Measurements from ENCODE around the gene FGF18.

Gene FGF18

DNA sequence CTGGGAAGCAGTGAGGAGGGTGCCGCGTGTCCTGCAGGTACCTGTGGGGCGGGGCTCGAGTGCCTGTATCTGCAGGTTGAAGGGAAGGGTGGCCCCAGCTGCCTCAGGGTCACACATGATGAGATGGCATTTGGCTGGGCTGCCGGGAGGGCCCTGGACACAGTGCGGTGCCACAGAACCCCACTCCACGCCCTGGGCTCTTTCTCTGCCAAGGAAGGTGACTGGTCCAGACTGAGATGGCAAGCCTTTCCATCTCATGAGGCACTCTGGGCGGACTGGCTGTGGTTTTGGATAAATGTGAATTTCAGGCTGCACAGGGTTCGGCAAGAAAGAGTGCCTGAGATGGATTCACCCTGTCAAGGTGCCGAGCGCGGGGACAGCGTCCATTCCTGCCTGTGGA, 69.4 kb downstream of the FGF18 start:
- Histone ChIP-seq H3K4me2 (no peak overlapping the region), H3K79me2 (ENCODE audit: insufficient read depth, low read depth) (no peaks in the 10 kb centered on the region), H3K4me1 (ENCODE audit: low read depth, poor library complexity, severe bottlenecking) (no peaks in the 10 kb centered on the region), H3K4me3 (IDR thresholded peaks at IDR 0.05; ENCODE audit: insufficient read depth, low read depth, low read length) (no peak overlapping the region), H2AFZ (ENCODE audit: low read depth) (no peak overlapping the region), H3K9ac (no peak overlapping the region), H4K20me1 (ENCODE audit: insufficient read depth) (no peaks in the 10 kb centered on the region), H3K27ac (no peak overlapping the region), H3K36me3 (ENCODE audit: insufficient read depth) (no peaks in the 10 kb centered on the region), H3K27me3 (ENCODE audit: insufficient read depth, low read depth) (no peaks in the 10 kb centered on the region)
- TF ChIP-seq, protein P1, sequence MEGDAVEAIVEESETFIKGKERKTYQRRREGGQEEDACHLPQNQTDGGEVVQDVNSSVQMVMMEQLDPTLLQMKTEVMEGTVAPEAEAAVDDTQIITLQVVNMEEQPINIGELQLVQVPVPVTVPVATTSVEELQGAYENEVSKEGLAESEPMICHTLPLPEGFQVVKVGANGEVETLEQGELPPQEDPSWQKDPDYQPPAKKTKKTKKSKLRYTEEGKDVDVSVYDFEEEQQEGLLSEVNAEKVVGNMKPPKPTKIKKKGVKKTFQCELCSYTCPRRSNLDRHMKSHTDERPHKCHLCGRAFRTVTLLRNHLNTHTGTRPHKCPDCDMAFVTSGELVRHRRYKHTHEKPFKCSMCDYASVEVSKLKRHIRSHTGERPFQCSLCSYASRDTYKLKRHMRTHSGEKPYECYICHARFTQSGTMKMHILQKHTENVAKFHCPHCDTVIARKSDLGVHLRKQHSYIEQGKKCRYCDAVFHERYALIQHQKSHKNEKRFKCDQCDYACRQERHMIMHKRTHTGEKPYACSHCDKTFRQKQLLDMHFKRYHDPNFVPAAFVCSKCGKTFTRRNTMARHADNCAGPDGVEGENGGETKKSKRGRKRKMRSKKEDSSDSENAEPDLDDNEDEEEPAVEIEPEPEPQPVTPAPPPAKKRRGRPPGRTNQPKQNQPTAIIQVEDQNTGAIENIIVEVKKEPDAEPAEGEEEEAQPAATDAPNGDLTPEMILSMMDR (conservative IDR thresholded peaks at IDR 0.05; ENCODE audit: low read depth, low read length) = no peak

DNA sequence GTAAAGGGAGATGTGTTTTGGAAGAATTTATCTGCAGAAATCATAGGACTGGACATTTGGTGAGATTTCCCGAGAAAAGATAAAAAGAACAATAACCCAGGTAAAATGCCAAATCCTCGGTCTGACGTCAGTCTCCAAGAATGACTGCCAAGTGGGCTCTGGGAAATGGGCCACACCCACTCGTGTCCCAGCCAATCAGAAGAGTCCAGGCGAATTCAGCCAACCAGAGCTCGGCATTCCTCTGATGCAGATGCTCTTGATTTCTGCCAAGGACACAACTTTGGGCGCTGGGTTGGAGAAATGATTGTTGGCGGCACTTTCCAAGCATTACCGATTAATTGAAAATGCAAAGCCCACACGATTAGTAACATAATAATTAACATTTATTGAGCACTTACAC, 73.3 kb downstream of the FGF18 start:
- Histone ChIP-seq H3K27me3 (ENCODE audit: insufficient read depth, low read depth) (no peaks in the 10 kb centered on the region), H4K20me1 (ENCODE audit: insufficient read depth) (no peaks in the 10 kb centered on the region), H3K4me2 (no peak overlapping the region), H3K27ac (no peak overlapping the region), H3K4me1 (ENCODE audit: low read depth, poor library complexity, severe bottlenecking) (no peaks in the 10 kb centered on the region), H3K9ac (no peak overlapping the region), H3K36me3 (ENCODE audit: insufficient read depth) (no peaks in the 10 kb centered on the region), H2AFZ (ENCODE audit: low read depth) (no peak overlapping the region), H3K79me2 (ENCODE audit: insufficient read depth, low read depth) (no peaks in the 10 kb centered on the region), H3K4me3 (IDR thresholded peaks at IDR 0.05; ENCODE audit: insufficient read depth, low read depth, low read length) (no peak overlapping the region)
- TF ChIP-seq, protein P1 (conservative IDR thresholded peaks at IDR 0.05; ENCODE audit: low read depth, low read length) = no peak

DNA sequence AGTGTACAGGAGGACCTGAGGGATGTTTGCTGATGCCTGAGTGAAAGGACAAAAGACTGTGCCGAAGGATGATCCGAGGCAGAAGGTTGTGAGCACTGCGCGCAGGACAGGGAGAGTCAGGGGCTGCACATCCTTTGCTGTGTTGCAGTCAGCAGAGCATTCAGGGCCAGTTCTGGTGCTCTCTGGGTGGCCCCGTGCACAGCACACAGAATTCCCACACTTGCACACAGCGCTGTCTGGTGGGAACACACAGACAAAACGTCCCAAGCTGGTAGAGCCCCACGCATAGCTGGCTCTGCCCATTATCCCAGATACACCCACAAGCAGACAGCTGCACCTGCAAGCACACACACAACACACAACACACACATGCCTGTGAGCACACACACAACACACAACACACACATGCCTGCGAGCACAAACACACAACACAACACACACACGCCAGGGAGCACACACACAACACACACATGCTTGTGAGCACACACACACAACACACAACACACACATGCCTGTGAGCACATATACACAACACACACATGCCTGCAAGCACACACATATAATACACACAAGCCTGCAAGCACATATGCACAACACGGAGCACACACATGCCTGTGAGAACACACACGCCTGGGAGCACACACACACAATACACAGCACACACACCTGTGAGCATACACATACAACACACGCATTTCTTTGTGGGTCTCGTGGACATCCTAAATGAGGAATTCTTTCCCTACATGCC, 74.4 kb downstream of the FGF18 start:
- Histone ChIP-seq H3K27me3 (ENCODE audit: insufficient read depth, low read depth) (no peaks in the 10 kb centered on the region), H3K36me3 (ENCODE audit: insufficient read depth) (no peaks in the 10 kb centered on the region), H3K79me2 (ENCODE audit: insufficient read depth, low read depth) (no peaks in the 10 kb centered on the region), H3K9ac (no peak overlapping the region), H3K4me1 (ENCODE audit: low read depth, poor library complexity, severe bottlenecking) (no peaks in the 10 kb centered on the region), H3K4me2 (no peak overlapping the region), H2AFZ (ENCODE audit: low read depth) (no peak overlapping the region), H3K27ac (no peak overlapping the region), H4K20me1 (ENCODE audit: insufficient read depth) (no peaks in the 10 kb centered on the region), H3K4me3 (IDR thresholded peaks at IDR 0.05; ENCODE audit: insufficient read depth, low read depth, low read length) (no peak overlapping the region)
- TF ChIP-seq, protein P1 (conservative IDR thresholded peaks at IDR 0.05; ENCODE audit: low read depth, low read length) = no peak

DNA sequence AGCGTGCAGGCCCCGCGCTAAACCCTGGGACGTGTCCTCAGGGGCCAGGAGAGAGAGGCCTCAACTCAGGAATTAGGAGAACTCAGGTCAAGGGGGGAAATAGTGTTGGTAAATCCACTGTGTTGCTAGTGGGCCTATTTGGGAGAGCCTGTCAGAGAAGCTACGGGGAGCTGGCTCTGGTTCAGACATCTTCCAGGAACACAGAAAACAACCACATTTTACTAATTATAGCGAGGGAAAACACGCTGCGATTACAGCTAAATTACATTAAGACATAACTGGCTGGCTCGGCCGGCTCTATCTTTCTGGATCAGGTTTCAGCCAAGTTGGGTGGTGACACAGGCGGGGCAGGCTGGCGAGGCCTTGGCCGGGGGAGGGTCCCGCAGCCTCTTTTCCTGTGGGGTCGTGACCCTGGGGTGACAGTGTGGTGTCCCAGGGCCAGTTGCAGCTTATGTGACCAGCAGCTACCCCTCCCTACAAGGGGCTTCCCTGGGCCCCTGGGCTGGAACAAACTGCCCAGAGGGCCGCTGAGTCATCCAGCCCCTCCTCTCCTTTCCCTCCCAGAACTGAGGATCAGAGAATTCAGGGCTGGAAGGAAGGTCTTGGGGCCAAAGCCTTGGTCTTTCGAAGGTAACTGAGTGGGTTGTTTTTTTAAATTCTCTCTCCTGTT, 75.1 kb downstream of the FGF18 start:
- H3K79me2 ChIP-seq (ENCODE audit: insufficient read depth, low read depth) = no peaks in the 10 kb centered on the region
- H3K27me3 ChIP-seq (ENCODE audit: insufficient read depth, low read depth) = no peaks in the 10 kb centered on the region
- H4K20me1 ChIP-seq (ENCODE audit: insufficient read depth) = no peaks in the 10 kb centered on the region
- H3K27ac ChIP-seq = no peak overlapping the region
- no peak overlapping the region for H2AFZ ChIP-seq (ENCODE audit: low read depth)
- H3K4me1 ChIP-seq (ENCODE audit: low read depth, poor library complexity, severe bottlenecking) = no peaks in the 10 kb centered on the region
- no peak overlapping the region for H3K9ac ChIP-seq
- no peak overlapping the region for H3K4me2 ChIP-seq
- TF ChIP-seq, protein P1 (conservative IDR thresholded peaks at IDR 0.05; ENCODE audit: low read depth, low read length) = no peak
- no peak overlapping the region for H3K4me3 ChIP-seq (IDR thresholded peaks at IDR 0.05; ENCODE audit: insufficient read depth, low read depth, low read length)
- no peaks in the 10 kb centered on the region for H3K36me3 ChIP-seq (ENCODE audit: insufficient read depth)

All from KMS-11 (cell line).